Stimulated activated CD8-positive, alpha-beta memory T cell treated with anti-CD3 and anti-CD28 coated beads, Interleukin-12 subunit alpha, Interleukin-12 subunit beta, amount 100 ng/mL, for 24 hours (primary cell): ENCODE results near the gene GRHL1.
"Not testable (repeated sequence)": the region's sequence is repeated elsewhere in the genome, so short reads cannot be mapped to it uniquely, and the experiment has no call there.

Source experiments
- DNase-seq: peaks from one replicate; pipeline ENCODE4 v3.0.0-alpha.2; 2020; ENCODE audit errors: extremely low read depth

Gene GRHL1

GRCh38 chr2:10022966-10023662 is 71.6 kb downstream of the GRHL1 start:
- no peak for DNase-seq

- DNase-seq: no peak
These were observed 75.6 kb downstream of the GRHL1 start for GRCh38 chr2:10026940-10027569.

GRCh38 chr2:10027660-10028330 is 76.3 kb downstream of the GRHL1 start:
- DNase-seq: no peak

- DNase-seq: no peak
These were observed 77.0 kb downstream of the GRHL1 start for GRCh38 chr2:10028407-10028987.

- no peak for DNase-seq
These were observed 77.7 kb downstream of the GRHL1 start for GRCh38 chr2:10028988-10029874.

GRCh38 chr2:10029875-10030223 is 78.4 kb downstream of the GRHL1 start:
- no peak for DNase-seq

GRCh38 chr2:10030311-10030736 is 78.8 kb downstream of the GRHL1 start:
- no peak for DNase-seq

GRCh38 chr2:10030798-10031197 is 79.3 kb downstream of the GRHL1 start:
- not testable (repeated sequence) for DNase-seq

GRCh38 chr2:10031886-10032745 is 80.6 kb downstream of the GRHL1 start:
- DNase-seq: no peak

- DNase-seq: no peak
These were observed 81.2 kb downstream of the GRHL1 start for GRCh38 chr2:10032746-10033105.

GRCh38 chr2:10033251-10034006 is 81.9 kb downstream of the GRHL1 start:
- DNase-seq: no peak

GRCh38 chr2:10034333-10035052 is 83.0 kb downstream of the GRHL1 start:
- DNase-seq: no peak

GRCh38 chr2:10035053-10035422 is 83.5 kb downstream of the GRHL1 start:
- no peak for DNase-seq

GRCh38 chr2:10035633-10036032 is 84.1 kb downstream of the GRHL1 start:
- DNase-seq: no peak

- no peak for DNase-seq
These were observed 84.8 kb downstream of the GRHL1 start for GRCh38 chr2:10036095-10036884.

- DNase-seq: no peak
These were observed 86.6 kb downstream of the GRHL1 start for GRCh38 chr2:10038123-10038522.

- no peak for DNase-seq
These were observed 87.2 kb downstream of the GRHL1 start for GRCh38 chr2:10038716-10039115.

GRCh38 chr2:10039658-10040410 is 88.3 kb downstream of the GRHL1 start:
- no peak for DNase-seq
